ENCODE data around the gene KLHL6.
"Not testable (repeated sequence)": the region's sequence is repeated elsewhere in the genome, so short reads cannot be mapped to it uniquely, and the experiment has no call there.

KLHL6 gene

DNA sequence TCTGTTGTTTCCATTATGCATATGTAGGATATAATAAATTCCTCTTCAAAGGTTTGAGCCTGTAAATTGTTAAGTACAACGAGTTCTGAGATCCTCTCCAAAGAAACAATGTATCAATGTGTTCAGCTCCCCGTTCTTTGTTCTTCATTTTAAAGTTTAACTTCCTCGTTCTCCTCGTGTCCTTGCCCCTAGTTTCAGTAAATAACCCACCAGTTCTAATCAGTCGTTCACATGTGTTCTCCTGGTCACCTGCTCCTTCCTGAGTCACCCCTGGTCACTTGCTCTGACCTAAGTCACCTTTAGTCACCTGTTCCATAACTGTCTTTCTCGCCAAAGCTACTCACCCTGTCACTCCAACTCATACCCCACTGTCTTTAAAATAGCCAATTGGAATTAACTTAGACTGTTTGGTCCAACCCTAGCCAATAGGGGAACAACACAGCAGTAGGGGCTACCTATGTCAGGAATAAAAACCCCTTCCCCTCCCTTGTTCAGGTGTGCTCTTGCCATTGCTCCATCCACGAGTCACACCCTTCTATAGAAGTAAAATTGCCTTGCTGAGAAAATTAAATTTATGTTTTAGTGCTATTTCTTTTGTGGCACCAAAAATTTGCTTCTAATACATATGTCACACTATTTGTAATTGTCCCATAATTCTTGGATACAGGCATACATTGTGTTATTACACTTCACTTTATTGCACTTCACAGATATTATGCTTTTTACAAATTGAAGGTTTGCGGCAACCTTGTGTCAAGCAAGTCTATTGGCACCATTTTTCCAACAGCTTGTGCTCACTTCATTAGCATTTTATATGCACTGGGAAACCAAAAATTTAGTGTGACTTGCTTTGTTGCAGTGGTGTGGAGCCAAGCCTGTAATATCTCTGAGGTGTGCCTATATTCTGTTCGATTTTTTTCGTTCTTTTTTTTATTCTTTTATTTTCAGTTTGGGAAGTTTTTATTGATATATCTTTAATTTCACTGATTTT is 111.8 kb downstream of the KLHL6 start:
- DNase-seq: no peak

DNA sequence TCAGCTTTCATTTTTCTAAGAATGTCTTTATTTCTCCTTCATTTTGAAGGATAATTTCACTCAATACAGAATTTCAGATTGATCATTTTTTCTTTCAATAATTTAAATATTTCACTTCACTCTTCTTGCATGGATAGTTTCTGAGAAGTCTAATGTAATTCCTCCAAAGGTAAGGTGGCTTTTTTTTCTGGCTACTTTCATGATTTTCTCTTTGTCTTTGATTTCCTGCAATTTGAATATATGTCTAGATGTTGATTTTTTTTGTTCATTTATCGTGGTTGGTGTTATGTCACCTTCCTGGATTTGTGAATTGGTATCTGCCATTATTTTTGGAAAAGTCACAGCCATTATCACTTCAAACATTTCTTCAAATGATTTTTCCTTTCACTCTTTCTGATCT is 112.5 kb downstream of the KLHL6 start:
- no peak for DNase-seq

- DNase-seq: not testable (repeated sequence)
These were observed 115.0 kb downstream of the KLHL6 start for GRCh38 chr3:183440521-183440920.

DNA sequence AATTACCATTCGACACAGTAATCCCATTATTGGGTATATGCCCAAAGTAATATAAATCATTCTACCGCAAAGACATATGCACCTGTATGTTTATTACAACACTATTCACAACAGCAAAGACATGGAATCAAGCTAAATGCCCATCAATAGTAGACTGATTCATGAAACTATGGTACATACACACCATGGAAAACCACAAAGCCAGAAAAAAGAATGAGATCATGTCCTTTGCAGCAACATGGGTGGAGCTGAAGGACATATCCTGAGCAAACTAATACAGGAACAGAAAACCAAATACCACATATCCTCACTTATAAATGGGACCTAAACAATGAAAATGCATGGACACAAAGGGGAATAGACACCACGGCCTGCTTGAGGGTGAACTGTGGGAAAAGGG is 116.0 kb downstream of the KLHL6 start:
- no peak for DNase-seq

- no peak for DNase-seq
These were observed 116.8 kb downstream of the KLHL6 start for GRCh38 chr3:183438735-183439134.

- DNase-seq: no peak
These were observed 117.6 kb downstream of the KLHL6 start for GRCh38 chr3:183437666-183438564.
